ENCODE measurements around the gene SLC27A3.

The SLC27A3 gene

GRCh38 chr1:153771841-153772593 is 3.2 kb upstream of the SLC27A3 start:
- no peak overlapping the region for H3K4me3 ChIP-seq (ENCODE audit: insufficient read depth, low read length, poor library complexity, severe bottlenecking)
- H3K4me2 ChIP-seq (ENCODE audit: low read depth, low read length, poor library complexity, severe bottlenecking) = no peak overlapping the region
- no peaks in the 10 kb centered on the region for H3K27me3 ChIP-seq (ENCODE audit: low read length)
- no peaks in the 10 kb centered on the region for H3K9me3 ChIP-seq (ENCODE audit: insufficient read depth, low read length)
- no peak for TF ChIP-seq EZH2phosphoT487 (conservative IDR thresholded peaks at IDR 0.05; ENCODE audit: low read length)
- TF ChIP-seq CTCF (IDR thresholded peaks at IDR 0.05; ENCODE audit: insufficient read depth, low read length, poor library complexity, severe bottlenecking) = peak; percentile 36
- H3K36me3 ChIP-seq (ENCODE audit: low read length) = no peaks in the 10 kb centered on the region
- H3K9ac ChIP-seq (ENCODE audit: low read length) = no peak overlapping the region
- no peaks in the 10 kb centered on the region for H3K79me2 ChIP-seq (ENCODE audit: insufficient read depth, low read length)
- no peak overlapping the region for H2AFZ ChIP-seq (ENCODE audit: low read depth, low read length, severe bottlenecking)
- no peaks in the 10 kb centered on the region for H3K9me2 ChIP-seq (replicated peaks; ENCODE audit: insufficient read depth, low read length)
- peaks cover 4% of the 10 kb centered on the region; the same call in 1 of the 2 replicates for H3F3A ChIP-seq (ENCODE audit: insufficient read depth)
- H4K20me1 ChIP-seq (ENCODE audit: low read depth, low read length) = no peaks in the 10 kb centered on the region
- H3K27ac ChIP-seq (ENCODE audit: low read depth, low read length) = no peak overlapping the region

DNA sequence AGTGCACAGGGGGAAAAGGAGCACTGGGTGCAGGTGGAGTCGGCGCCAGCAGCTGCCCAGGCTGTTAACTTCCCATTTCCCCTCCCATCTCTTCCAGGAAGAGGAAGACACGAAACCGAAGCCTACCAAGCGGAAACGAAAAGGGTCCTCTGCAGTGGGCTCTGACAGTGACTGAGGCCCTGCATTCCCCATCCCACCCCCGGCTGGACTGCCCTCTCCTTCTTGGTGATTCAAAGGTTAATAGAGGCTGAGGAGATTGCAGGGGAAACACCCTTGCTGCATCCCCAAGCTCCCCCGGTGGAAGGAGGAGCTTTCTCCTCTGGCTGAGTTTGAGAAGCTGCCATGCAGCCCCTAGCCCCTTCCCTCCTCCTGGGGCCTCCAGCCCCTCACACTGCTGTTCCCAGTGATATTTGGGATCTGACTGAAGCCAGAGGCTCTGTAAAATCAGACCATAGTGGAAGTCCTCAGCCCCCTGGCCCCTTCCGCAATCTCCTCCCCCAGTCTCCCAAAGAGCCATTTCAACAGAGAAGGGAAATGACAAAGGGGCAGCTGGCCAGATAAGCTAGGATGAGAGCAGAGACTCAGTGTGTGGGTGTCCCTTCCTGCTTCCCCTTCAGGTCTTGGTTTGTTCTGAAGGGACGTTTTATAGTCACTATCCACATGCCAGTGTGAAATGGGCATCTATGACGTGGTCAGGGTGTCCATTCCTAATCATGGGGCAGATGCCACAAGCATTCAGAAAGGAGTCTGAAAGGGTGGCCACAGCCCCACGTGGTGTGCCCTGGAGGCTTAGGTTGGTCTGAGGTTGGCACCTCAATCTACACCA is 1.9 kb upstream of the SLC27A3 start:
- Histone ChIP-seq H3K27ac (ENCODE audit: low read depth, low read length) (no peak overlapping the region), H3K36me3 (ENCODE audit: low read length) (no peaks in the 10 kb centered on the region), H3K9me2 (replicated peaks; ENCODE audit: insufficient read depth, low read length) (no peaks in the 10 kb centered on the region), H3K27me3 (ENCODE audit: low read length) (no peaks in the 10 kb centered on the region), H3K79me2 (ENCODE audit: insufficient read depth, low read length) (no peaks in the 10 kb centered on the region), H3K4me2 (ENCODE audit: low read depth, low read length, poor library complexity, severe bottlenecking) (no peak overlapping the region), H3K9ac (ENCODE audit: low read length) (no peak overlapping the region), H3K9me3 (ENCODE audit: insufficient read depth, low read length) (no peaks in the 10 kb centered on the region), H3K4me3 (ENCODE audit: insufficient read depth, low read length, poor library complexity, severe bottlenecking) (no peak overlapping the region), H2AFZ (ENCODE audit: low read depth, low read length, severe bottlenecking) (no peak overlapping the region), H4K20me1 (ENCODE audit: low read depth, low read length) (no peaks in the 10 kb centered on the region), H3F3A (ENCODE audit: insufficient read depth) (peaks cover 4% of the 10 kb centered on the region; the same call in 1 of the 2 replicates)
- TF ChIP-seq CTCF (IDR thresholded peaks at IDR 0.05; ENCODE audit: insufficient read depth, low read length, poor library complexity, severe bottlenecking) (no peak), EZH2phosphoT487 (conservative IDR thresholded peaks at IDR 0.05; ENCODE audit: low read length) (no peak)

DNA sequence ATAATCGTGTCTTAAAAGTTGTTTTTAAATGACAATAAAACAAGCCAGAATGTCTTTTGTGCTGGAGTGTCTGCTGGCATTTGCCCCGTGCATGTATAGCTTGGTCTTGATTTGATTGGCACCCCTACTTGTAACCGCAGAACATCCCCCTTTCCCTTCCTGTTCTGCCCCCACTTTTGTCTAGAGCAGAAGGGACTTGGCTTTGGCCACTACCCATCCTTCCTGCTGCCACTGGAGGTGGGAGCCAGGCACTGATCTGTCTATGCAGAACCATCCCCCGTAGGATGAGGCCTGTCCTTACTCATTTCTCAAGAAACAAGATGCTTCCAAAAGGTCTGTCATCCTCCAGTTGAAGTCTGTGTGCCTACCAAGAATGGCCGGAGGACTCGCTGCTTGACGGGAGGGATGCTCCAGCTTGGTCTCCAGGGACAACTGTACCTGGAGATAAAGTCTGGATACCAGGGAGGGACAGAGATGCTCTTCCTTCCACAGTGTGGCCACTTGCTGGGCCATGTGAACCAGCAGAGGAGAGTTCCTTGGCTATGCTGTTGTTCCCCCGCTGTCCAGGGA is 1.1 kb upstream of the SLC27A3 start:
- TF ChIP-seq CTCF (IDR thresholded peaks at IDR 0.05; ENCODE audit: insufficient read depth, low read length, poor library complexity, severe bottlenecking) (no peak), EZH2phosphoT487 (conservative IDR thresholded peaks at IDR 0.05; ENCODE audit: low read length) (no peak)
- Histone ChIP-seq H3K9me2 (replicated peaks; ENCODE audit: insufficient read depth, low read length) (no peaks in the 10 kb centered on the region), H3K79me2 (ENCODE audit: insufficient read depth, low read length) (no peaks in the 10 kb centered on the region), H3K27ac (ENCODE audit: low read depth, low read length) (no peak overlapping the region), H3F3A (ENCODE audit: insufficient read depth) (peaks cover 4% of the 10 kb centered on the region; the same call in 1 of the 2 replicates), H2AFZ (ENCODE audit: low read depth, low read length, severe bottlenecking) (no peak overlapping the region), H3K4me2 (ENCODE audit: low read depth, low read length, poor library complexity, severe bottlenecking) (no peak overlapping the region), H3K36me3 (ENCODE audit: low read length) (no peaks in the 10 kb centered on the region), H3K9ac (ENCODE audit: low read length) (no peak overlapping the region), H3K9me3 (ENCODE audit: insufficient read depth, low read length) (no peaks in the 10 kb centered on the region), H3K4me3 (ENCODE audit: insufficient read depth, low read length, poor library complexity, severe bottlenecking) (no peak overlapping the region), H4K20me1 (ENCODE audit: low read depth, low read length) (no peaks in the 10 kb centered on the region), H3K27me3 (ENCODE audit: low read length) (no peaks in the 10 kb centered on the region)

Measured in SU-DHL-6 (cell line).